Neural progenitor cell (in vitro differentiated cells): ENCODE data around the gene MYL5. TPM values are rescaled to one million over a fixed set of nuclear protein-coding genes. Genes with fewer than 3 reads are reported as not detected.

Experiments
- DNase-seq: peaks from one replicate; pipeline ENCODE4 v3.0.0-alpha.2; 2016; ENCODE audit warnings: low spot score
- H2AFZ ChIP-seq: fragments of 200-600 bp; sonication (generic); replicated peaks from 2 replicates; pipeline ENCODE4 v1.6.1; 2016; ENCODE audit warnings: antibody characterized with exemption
- H3F3A ChIP-seq: fragments of 200-600 bp; sonication (generic); 2 replicates; pipeline ENCODE4 v1.6.1; 2016; ENCODE audit warnings: antibody characterized with exemption, low read depth
- H3K27ac ChIP-seq: fragments of 200-600 bp; sonication (generic); 2 replicates; pipeline ENCODE4 v1.5.1; 2016; ENCODE audit warnings: mild to moderate bottlenecking
- H3K27me3 ChIP-seq: fragments of 200-600 bp; sonication (generic); 2 replicates; pipeline ENCODE4 v1.6.1; 2016; ENCODE audit warnings: mild to moderate bottlenecking, moderate library complexity
- H3K36me3 ChIP-seq: fragments of 200-600 bp; sonication (generic); 2 replicates; pipeline ENCODE4 v1.5.1; 2016
- H3K4me1 ChIP-seq: fragments of 200-600 bp; sonication (generic); 2 replicates; pipeline ENCODE4 v1.6.1; 2016; ENCODE audit warnings: mixed run types
- H3K4me2 ChIP-seq: fragments of 200-600 bp; sonication (generic); 2 replicates; pipeline ENCODE4 v1.6.1; 2016
- H3K4me3 ChIP-seq: fragments of 200-600 bp; sonication (generic); 2 replicates; pipeline ENCODE4 v1.5.1; 2016
- H3K79me2 ChIP-seq: fragments of 200-600 bp; sonication (generic); 2 replicates; pipeline ENCODE4 v1.6.1; 2016; ENCODE audit warnings: low read depth
- H3K9ac ChIP-seq: fragments of 200-600 bp; sonication (generic); 2 replicates; pipeline ENCODE4 v1.6.1; 2016
- H3K9me3 ChIP-seq: fragments of 200-600 bp; sonication (generic); 2 replicates; pipeline ENCODE4 v1.5.1; 2016; ENCODE audit warnings: low read depth
- H4K20me1 ChIP-seq: fragments of 200-600 bp; sonication (generic); 2 replicates; pipeline ENCODE4 v1.6.1; 2016; ENCODE audit warnings: low read depth
- H3K27ac Mint-ChIP-seq: 3 replicates; pipeline ENCODE4 v1.8.0; 2021; ENCODE audit warnings: mixed read lengths
- H3K27me3 Mint-ChIP-seq: 2 replicates; pipeline ENCODE4 v1.8.0; 2022; ENCODE audit warnings: low read depth, mild to moderate bottlenecking, inconsistent platforms, moderate library complexity, mixed read lengths; ENCODE audit not compliant: insufficient read depth
- H3K36me3 Mint-ChIP-seq: 3 replicates; pipeline ENCODE4 v1.8.0; 2021; ENCODE audit warnings: mixed read lengths
- H3K4me1 Mint-ChIP-seq: 3 replicates; pipeline ENCODE4 v1.8.0; 2021; ENCODE audit warnings: mixed read lengths
- H3K4me3 Mint-ChIP-seq: 3 replicates; pipeline ENCODE4 v1.8.0; 2021; ENCODE audit warnings: mild to moderate bottlenecking, moderate library complexity, mixed read lengths
- H3K9me3 Mint-ChIP-seq: 3 replicates; pipeline ENCODE4 v1.8.0; 2020; ENCODE audit warnings: mixed read lengths
- EZH2 ChIP-seq: fragments of 200-600 bp; sonication (generic); IDR thresholded peaks from 2 replicates; pipeline ENCODE4 v1.6.1; 2017; ENCODE audit warnings: antibody characterized with exemption, mild to moderate bottlenecking, moderate library complexity
- EZH2phosphoT487 ChIP-seq: fragments of 200-600 bp; sonication (generic); IDR thresholded peaks from 2 replicates; pipeline ENCODE4 v1.6.1; 2017; ENCODE audit warnings: antibody characterized with exemption
- total RNA-seq: library from RNA; depleted of rRNA; stranded (reverse); fragments of >200 nt; gene quantifications from 2 replicates; pipeline ENCODE4 v1.2.3, GENCODE V29; 2015; ENCODE audit warnings: low replicate concordance
- TF ChIP-seq, protein P1 (sequence below): fragments of 200-600 bp; sonication (generic); IDR thresholded peaks from 2 replicates; pipeline ENCODE4 v1.5.1; 2017; ENCODE audit warnings: antibody characterized with exemption, mild to moderate bottlenecking

The MYL5 gene
- total RNA-seq, 1 donor from 2014 or later, result 0.21 TPM

DNA sequence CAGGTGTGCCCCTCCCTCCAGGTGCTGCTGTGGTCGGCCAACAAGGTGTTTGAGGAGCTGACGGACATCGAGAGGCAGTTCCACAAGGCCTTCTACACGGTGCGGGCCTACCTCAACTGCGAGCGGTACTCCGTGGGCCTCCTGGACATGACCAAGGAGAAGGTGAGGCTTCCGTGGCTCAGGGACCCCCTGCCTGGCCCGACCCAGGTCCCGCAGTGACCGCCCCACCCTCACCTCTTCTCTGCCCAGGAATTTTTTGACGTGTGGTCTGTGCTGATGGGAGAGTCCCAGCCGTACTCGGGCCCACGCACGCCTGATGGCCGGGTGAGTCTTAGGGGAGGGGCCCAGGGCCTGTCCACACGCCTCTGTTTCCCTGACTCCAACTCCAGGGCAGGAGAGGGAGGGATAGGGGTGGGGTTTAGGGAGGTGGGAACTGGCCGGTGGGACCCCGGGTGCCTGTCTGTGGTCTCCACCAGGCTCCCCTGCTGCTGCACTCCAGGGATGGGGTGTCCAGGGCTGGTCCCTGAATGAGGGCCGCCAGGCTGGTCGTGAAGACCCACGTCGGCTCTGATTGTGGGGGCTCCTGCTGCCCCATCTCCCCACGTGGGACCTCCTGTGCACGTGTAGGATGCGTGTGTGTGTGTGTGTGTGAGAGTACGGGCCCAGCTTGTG is 20.4 kb upstream of the MYL5 start:
- TF ChIP-seq, protein P1, sequence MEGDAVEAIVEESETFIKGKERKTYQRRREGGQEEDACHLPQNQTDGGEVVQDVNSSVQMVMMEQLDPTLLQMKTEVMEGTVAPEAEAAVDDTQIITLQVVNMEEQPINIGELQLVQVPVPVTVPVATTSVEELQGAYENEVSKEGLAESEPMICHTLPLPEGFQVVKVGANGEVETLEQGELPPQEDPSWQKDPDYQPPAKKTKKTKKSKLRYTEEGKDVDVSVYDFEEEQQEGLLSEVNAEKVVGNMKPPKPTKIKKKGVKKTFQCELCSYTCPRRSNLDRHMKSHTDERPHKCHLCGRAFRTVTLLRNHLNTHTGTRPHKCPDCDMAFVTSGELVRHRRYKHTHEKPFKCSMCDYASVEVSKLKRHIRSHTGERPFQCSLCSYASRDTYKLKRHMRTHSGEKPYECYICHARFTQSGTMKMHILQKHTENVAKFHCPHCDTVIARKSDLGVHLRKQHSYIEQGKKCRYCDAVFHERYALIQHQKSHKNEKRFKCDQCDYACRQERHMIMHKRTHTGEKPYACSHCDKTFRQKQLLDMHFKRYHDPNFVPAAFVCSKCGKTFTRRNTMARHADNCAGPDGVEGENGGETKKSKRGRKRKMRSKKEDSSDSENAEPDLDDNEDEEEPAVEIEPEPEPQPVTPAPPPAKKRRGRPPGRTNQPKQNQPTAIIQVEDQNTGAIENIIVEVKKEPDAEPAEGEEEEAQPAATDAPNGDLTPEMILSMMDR, result no peak
- TF ChIP-seq EZH2phosphoT487 (no peak), EZH2 (no peak)
- DNase-seq, result no peak

DNA sequence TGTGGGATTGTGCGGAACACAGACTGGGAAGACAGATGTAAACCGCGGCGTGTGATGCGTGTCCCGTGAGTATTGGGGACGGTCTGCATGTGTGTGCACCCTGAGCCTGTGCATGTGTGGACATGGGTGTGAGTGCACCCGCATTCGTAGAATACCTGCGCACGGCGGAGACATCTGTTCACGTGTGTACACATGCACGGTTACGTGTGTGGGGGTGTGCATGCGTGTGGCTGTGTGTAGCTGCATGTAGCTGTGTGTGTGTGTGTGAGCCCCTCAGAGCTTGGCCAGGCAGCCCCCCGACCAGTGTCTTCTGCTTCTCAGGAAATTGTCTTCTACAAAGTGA is 19.9 kb upstream of the MYL5 start:
- Histone ChIP-seq H3K36me3 (no peaks in the 10 kb centered on the region), H3K27ac (no peak overlapping the region), H3F3A (peaks cover 5% of the 10 kb centered on the region), H4K20me1 (no peaks in the 10 kb centered on the region), H3K4me3 (no peak overlapping the region), H3K9me3 (no peaks in the 10 kb centered on the region), H3K27me3 (no peaks in the 10 kb centered on the region), H3K9ac (no peak overlapping the region), H3K4me1 (no peaks in the 10 kb centered on the region), H2AFZ (no peak overlapping the region), H3K4me2 (no peak overlapping the region), H3K79me2 (no peaks in the 10 kb centered on the region)
- no peak for DNase-seq
- Mint-ChIP-seq H3K36me3 (no peaks in the 10 kb centered on the region), H3K27ac (no peak overlapping the region), H3K27me3 (peaks cover 4% of the 10 kb centered on the region), H3K4me1 (peaks cover 7% of the 10 kb centered on the region), H3K9me3 (peaks cover 2% of the 10 kb centered on the region), H3K4me3 (no peak overlapping the region)
- TF ChIP-seq, protein P1, result no peak
- TF ChIP-seq EZH2, result no peak

More for the DNA sequence above, 20.4 kb upstream of the MYL5 start:
- peaks cover 4% of the 10 kb centered on the region for H3K27me3 Mint-ChIP-seq
- Histone ChIP-seq H3K36me3 (no peaks in the 10 kb centered on the region), H3F3A (peaks cover under 1% of the 10 kb centered on the region), H3K4me1 (peaks cover under 1% of the 10 kb centered on the region), H3K4me3 (no peak overlapping the region), H3K4me2 (no peak overlapping the region), H4K20me1 (no peaks in the 10 kb centered on the region), H3K79me2 (no peaks in the 10 kb centered on the region), H3K27ac (no peak overlapping the region), H3K9ac (no peak overlapping the region), H3K9me3 (no peaks in the 10 kb centered on the region), H3K27me3 (no peaks in the 10 kb centered on the region), H2AFZ (no peak overlapping the region)
- no peaks in the 10 kb centered on the region for H3K36me3 Mint-ChIP-seq
- no peak overlapping the region for H3K27ac Mint-ChIP-seq
- H3K4me3 Mint-ChIP-seq, result no peak overlapping the region
- peaks cover 7% of the 10 kb centered on the region for H3K4me1 Mint-ChIP-seq
- peaks cover 2% of the 10 kb centered on the region for H3K9me3 Mint-ChIP-seq

DNA sequence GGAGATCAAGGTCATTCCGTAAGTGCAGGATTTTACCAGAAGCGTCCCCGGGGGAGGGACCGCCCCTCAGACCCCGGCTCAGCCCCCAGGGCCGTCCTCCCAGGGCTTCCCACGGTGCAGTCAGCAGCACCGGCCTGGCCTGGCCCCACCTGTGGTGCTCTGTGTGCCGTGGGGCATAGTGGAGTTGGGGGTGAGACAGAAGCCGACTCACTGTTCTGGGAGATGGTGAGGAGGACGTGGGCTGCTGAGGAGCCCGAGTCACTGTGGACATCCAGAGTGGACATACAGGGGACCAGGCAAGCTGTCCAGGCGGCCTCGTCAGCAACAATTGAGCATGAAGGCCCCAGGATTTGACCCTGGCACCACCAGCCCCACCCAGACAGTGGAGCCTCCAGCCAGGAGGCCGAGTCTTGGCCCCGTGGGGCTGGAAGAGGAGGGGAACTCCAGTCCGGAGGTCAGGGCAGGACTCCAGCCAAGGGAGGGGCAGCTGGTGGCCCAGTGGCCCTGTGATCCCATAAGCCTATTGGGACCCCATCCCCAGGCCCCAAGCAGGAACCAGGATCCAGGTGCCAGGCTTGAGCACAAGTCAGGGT is 19.4 kb upstream of the MYL5 start:
- H4K20me1 ChIP-seq, result no peaks in the 10 kb centered on the region
- no peak overlapping the region for H3K4me3 Mint-ChIP-seq
- peak; percentile 1 for DNase-seq
- H3K4me1 Mint-ChIP-seq, result peaks cover 7% of the 10 kb centered on the region
- peaks cover 7% of the 10 kb centered on the region for H3K27me3 Mint-ChIP-seq
- no peak overlapping the region for H3K4me3 ChIP-seq
- no peaks in the 10 kb centered on the region for H3K36me3 Mint-ChIP-seq
- peaks cover 5% of the 10 kb centered on the region for H3F3A ChIP-seq
- H3K4me1 ChIP-seq, result no peaks in the 10 kb centered on the region
- H3K9me3 ChIP-seq, result no peaks in the 10 kb centered on the region
- H3K79me2 ChIP-seq, result no peaks in the 10 kb centered on the region
- H3K4me2 ChIP-seq, result no peak overlapping the region
- H3K9ac ChIP-seq, result no peak overlapping the region
- H3K9me3 Mint-ChIP-seq, result peaks cover 2% of the 10 kb centered on the region
- no peak for TF ChIP-seq EZH2
- TF ChIP-seq, protein P1, result no peak
- no peak for TF ChIP-seq EZH2phosphoT487
- H3K27me3 ChIP-seq, result no peaks in the 10 kb centered on the region
- no peaks in the 10 kb centered on the region for H3K36me3 ChIP-seq
- no peak overlapping the region for H3K27ac ChIP-seq
- no peak overlapping the region for H3K27ac Mint-ChIP-seq
- no peak overlapping the region for H2AFZ ChIP-seq
